ENCODE results near the gene NPPB. TPM values are rescaled to one million over a fixed set of nuclear protein-coding genes. Genes with fewer than 3 reads are reported as not detected.

Gene NPPB
- total and polyA plus RNA-seq, 2 donors from 2014 or later = not detected

GRCh38 chr1:11851180-11851579, 7.6 kb downstream of the NPPB start:
- H3K36me3 ChIP-seq (ENCODE audit: control insufficient read depth in 2 of 3, insufficient read depth in 3 of 3, low read length in 3 of 3) = peaks cover 0 to 4% (median 0%) of the 10 kb centered on the region in 3 donors
- DNase-seq (no peak), FAIRE-seq (no peak)
- TF ChIP-seq CTCF (IDR thresholded peaks at IDR 0.05; ENCODE audit: borderline replicate concordance, extremely low read depth, insufficient read depth) = no peak
- no peaks in the 10 kb centered on the region for H3K9me3 ChIP-seq (ENCODE audit: control insufficient read depth in 2 of 3, insufficient read depth in 1 of 3, low read length in 3 of 3)
- H3K27me3 ChIP-seq (ENCODE audit: control insufficient read depth, insufficient read depth, low read length) = no peaks in the 10 kb centered on the region
- no peak overlapping the region for H3K27ac ChIP-seq (ENCODE audit: low read depth in 2 of 2, low read length in 2 of 2)
- no peak overlapping the region for H3K4me3 ChIP-seq (ENCODE audit: low read length in 3 of 3)
- intact Hi-C loops (cut with DNase I) = no loop called here
- no peak overlapping the region for H3K9ac ChIP-seq (ENCODE audit: low read length in 3 of 3)
- H3K4me1 ChIP-seq (ENCODE audit: control insufficient read depth in 2 of 3, insufficient read depth in 2 of 3, low read depth in 1 of 3, low read length in 3 of 3) = no peaks in the 10 kb centered on the region

GRCh38 chr1:11850156-11850555, 8.6 kb downstream of the NPPB start:
- no peak overlapping the region for H3K4me3 ChIP-seq (ENCODE audit: low read length in 3 of 3)
- no peaks in the 10 kb centered on the region for H3K27me3 ChIP-seq (ENCODE audit: control insufficient read depth, insufficient read depth, low read length)
- peaks cover 0 to 11% (median 2%) of the 10 kb centered on the region in 3 donors for H3K36me3 ChIP-seq (ENCODE audit: control insufficient read depth in 2 of 3, insufficient read depth in 3 of 3, low read length in 3 of 3)
- H3K27ac ChIP-seq (ENCODE audit: low read depth in 2 of 2, low read length in 2 of 2) = no peak overlapping the region
- FAIRE-seq (no peak), DNase-seq (no peak)
- no peak overlapping the region for H3K9ac ChIP-seq (ENCODE audit: low read length in 3 of 3)
- H3K9me3 ChIP-seq (ENCODE audit: control insufficient read depth in 2 of 3, insufficient read depth in 1 of 3, low read length in 3 of 3) = no peaks in the 10 kb centered on the region
- H3K4me1 ChIP-seq (ENCODE audit: control insufficient read depth in 2 of 3, insufficient read depth in 2 of 3, low read depth in 1 of 3, low read length in 3 of 3) = no peaks in the 10 kb centered on the region
- no peak for TF ChIP-seq CTCF (IDR thresholded peaks at IDR 0.05; ENCODE audit: borderline replicate concordance, extremely low read depth, insufficient read depth)
- intact Hi-C loops (cut with DNase I) = no loop called here

- FAIRE-seq (no peak), DNase-seq (no peak)
- intact Hi-C loops (cut with DNase I) = no loop called here
- no peaks in the 10 kb centered on the region for H3K4me1 ChIP-seq (ENCODE audit: control insufficient read depth in 2 of 3, insufficient read depth in 2 of 3, low read depth in 1 of 3, low read length in 3 of 3)
- no peak overlapping the region for H3K9ac ChIP-seq (ENCODE audit: low read length in 3 of 3)
- H3K9me3 ChIP-seq (ENCODE audit: control insufficient read depth in 2 of 3, insufficient read depth in 1 of 3, low read length in 3 of 3) = no peaks in the 10 kb centered on the region
- TF ChIP-seq CTCF (IDR thresholded peaks at IDR 0.05; ENCODE audit: borderline replicate concordance, extremely low read depth, insufficient read depth) = no peak
- H3K4me3 ChIP-seq (ENCODE audit: low read length in 3 of 3) = no peak overlapping the region
- no peaks in the 10 kb centered on the region for H3K27me3 ChIP-seq (ENCODE audit: control insufficient read depth, insufficient read depth, low read length)
- H3K27ac ChIP-seq (ENCODE audit: low read depth in 2 of 2, low read length in 2 of 2) = no peak overlapping the region
- peaks cover 2 to 19% (median 9%) of the 10 kb centered on the region in 3 donors for H3K36me3 ChIP-seq (ENCODE audit: control insufficient read depth in 2 of 3, insufficient read depth in 3 of 3, low read length in 3 of 3)
Observed at GRCh38 chr1:11848373-11848700, 10.4 kb downstream of the NPPB start.

GRCh38 chr1:11847667-11848372, 10.9 kb downstream of the NPPB start, which contains the start of gene NPPA:
Gene NPPA (minus strand): TSS chr1:11847783. CDS start chr1:11847684, 99 bp downstream.
- peak in 1 of 5 donors; percentile 34 for DNase-seq
- H3K4me1 ChIP-seq (ENCODE audit: control insufficient read depth in 2 of 3, insufficient read depth in 2 of 3, low read depth in 1 of 3, low read length in 3 of 3) = no peaks in the 10 kb centered on the region
- no peaks in the 10 kb centered on the region for H3K9me3 ChIP-seq (ENCODE audit: control insufficient read depth in 2 of 3, insufficient read depth in 1 of 3, low read length in 3 of 3)
- no peak for FAIRE-seq
- H3K27ac ChIP-seq (ENCODE audit: low read depth in 2 of 2, low read length in 2 of 2) = no peak within 1 kb of the TSS
- H3K27me3 ChIP-seq (ENCODE audit: control insufficient read depth, insufficient read depth, low read length) = no peaks in the 10 kb centered on the region
- no peak within 1 kb of the TSS for H3K9ac ChIP-seq (ENCODE audit: low read length in 3 of 3)
- H3K36me3 ChIP-seq (ENCODE audit: control insufficient read depth in 2 of 3, insufficient read depth in 3 of 3, low read length in 3 of 3) = peaks cover 2 to 19% (median 9%) of the 10 kb centered on the region in 3 donors
- intact Hi-C loops (cut with DNase I) = no loop called here
- no peak within 1 kb of the TSS for H3K4me3 ChIP-seq (ENCODE audit: low read length in 3 of 3)
- no peak for TF ChIP-seq CTCF (IDR thresholded peaks at IDR 0.05; ENCODE audit: borderline replicate concordance, extremely low read depth, insufficient read depth)

Measured in kidney (tissue), 14 donors.